ENCODE measurements around the gene DLX2.

DLX2 gene

GRCh38 chr2:172085460-172086159 lies 17.1 kb downstream of the DLX2 start, which contains the start of gene DLX1:
Gene DLX1, plus strand, starts transcription at chr2:172085507. Its CDS starts 171 bp downstream, at chr2:172085678.
- no peaks in the 10 kb centered on the region for H3K9me3 ChIP-seq (ENCODE audit: control insufficient read depth, insufficient read depth, low read length)
- H3K9ac ChIP-seq (ENCODE audit: low read depth, low read length), result peak within 1 kb of the TSS; percentile 54; the same call in 1 of the 2 replicates
- no peaks in the 10 kb centered on the region for H3K36me3 ChIP-seq (ENCODE audit: insufficient read depth, low read length)
- peaks cover 12% of the 10 kb centered on the region for H3K4me1 ChIP-seq (ENCODE audit: insufficient read depth, low read length)

DNA sequence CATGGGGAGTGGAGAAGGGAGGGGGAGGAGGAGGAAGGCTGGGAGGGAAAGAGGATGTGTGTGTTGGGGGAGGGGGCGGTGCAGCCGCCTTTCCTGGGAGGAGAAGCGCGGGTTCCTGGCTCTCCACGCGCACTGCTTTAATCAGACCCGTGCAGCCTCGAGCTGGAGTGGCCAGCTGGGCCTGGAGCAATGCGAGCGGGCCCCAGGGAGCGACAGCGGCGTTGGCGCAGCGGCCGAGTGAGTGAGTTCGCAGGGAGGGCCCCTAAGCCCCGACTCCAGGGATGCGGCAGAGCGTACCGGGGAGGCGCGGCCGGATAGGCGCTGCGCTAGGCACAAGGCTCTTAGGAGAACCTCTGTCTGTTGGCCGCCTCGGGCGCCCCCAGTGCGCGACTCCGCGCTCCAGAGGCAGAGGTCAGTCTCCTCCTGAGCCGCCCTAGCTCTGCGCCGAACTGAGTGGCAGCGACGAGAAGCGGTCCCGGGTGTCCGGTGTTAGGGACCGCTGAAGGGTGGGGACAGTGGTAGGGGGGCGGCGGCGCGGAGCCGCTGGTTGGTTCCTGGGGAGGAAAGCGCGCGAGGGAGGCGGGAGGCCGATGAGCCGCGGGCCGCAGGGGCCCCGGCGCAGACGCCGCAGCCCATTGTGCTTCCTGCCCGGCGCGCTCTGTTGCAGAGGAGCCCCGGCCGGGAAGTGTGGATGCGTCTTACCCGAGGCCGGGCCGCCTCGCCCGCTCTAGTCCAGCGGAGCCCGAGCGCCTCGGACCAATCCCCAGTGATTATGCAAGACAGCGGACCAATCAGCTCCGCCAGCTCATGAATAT lies 17.8 kb downstream of the DLX2 start:
- H3K4me1 ChIP-seq (ENCODE audit: insufficient read depth, low read length), result peaks cover 12% of the 10 kb centered on the region
- no peaks in the 10 kb centered on the region for H3K9me3 ChIP-seq (ENCODE audit: control insufficient read depth, insufficient read depth, low read length)
- H3K9ac ChIP-seq (ENCODE audit: low read depth, low read length), result peak overlapping the region; percentile 54; the same call in 1 of the 2 replicates
- no peaks in the 10 kb centered on the region for H3K36me3 ChIP-seq (ENCODE audit: insufficient read depth, low read length)

DNA sequence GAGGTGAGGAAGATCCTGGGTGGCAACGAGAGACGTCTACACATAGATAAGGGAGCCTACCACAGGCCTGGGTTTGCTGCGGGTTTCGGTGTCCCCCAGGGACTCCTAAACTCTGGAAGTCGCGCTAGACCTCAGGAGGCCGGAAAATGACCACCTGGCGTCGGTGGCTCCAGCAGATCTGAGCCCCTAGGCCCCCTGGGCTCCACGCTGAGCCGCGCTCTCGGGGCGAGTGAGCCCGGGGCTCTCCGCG lies 18.4 kb downstream of the DLX2 start:
- Histone ChIP-seq H3K9ac (ENCODE audit: low read depth, low read length) (peak overlapping the region; percentile 54; the same call in 1 of the 2 replicates), H3K4me1 (ENCODE audit: insufficient read depth, low read length) (peaks cover 11% of the 10 kb centered on the region), H3K9me3 (ENCODE audit: control insufficient read depth, insufficient read depth, low read length) (no peaks in the 10 kb centered on the region), H3K36me3 (ENCODE audit: insufficient read depth, low read length) (no peaks in the 10 kb centered on the region)

GRCh38 chr2:172083628-172084394 lies 18.9 kb downstream of the DLX2 start:
- H3K9me3 ChIP-seq (ENCODE audit: control insufficient read depth, insufficient read depth, low read length), result no peaks in the 10 kb centered on the region
- peak overlapping the region; percentile 54; the same call in 1 of the 2 replicates for H3K9ac ChIP-seq (ENCODE audit: low read depth, low read length)
- H3K4me1 ChIP-seq (ENCODE audit: insufficient read depth, low read length), result peaks cover 7% of the 10 kb centered on the region
- H3K36me3 ChIP-seq (ENCODE audit: insufficient read depth, low read length), result no peaks in the 10 kb centered on the region

DNA sequence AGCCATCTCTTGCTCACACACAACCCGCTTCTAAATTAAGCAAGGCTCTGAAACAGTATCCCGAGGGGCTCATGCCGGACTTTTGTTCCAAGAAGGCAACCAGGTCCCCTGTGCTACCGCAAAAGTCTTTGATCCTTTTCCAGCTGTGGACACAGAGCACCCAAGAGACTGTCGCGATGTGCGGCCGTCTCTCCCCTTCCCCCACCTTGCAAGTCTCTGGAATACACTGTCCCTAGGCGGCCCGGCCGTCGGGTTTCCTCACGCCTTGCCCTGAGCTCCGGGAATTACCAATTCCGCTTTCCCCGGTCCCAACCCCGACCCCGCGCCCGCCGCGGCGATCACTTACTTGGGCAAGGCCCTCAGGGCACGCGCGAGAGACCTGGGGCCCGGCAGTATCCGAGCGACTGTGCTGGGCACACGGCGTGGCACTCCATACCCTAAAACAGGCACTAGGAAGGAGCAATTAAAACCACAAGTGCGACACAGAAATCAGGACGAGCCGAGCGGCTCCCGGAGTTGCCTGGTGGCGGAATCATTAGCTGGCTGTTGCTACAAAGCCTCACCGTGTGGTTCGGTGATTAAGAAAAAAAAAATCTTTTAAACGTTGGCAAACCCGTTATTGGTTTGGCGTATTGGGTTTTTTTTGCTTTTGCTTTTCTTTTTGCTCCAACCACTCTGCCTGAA lies 19.6 kb downstream of the DLX2 start:
- Histone ChIP-seq H3K36me3 (ENCODE audit: insufficient read depth, low read length) (no peaks in the 10 kb centered on the region), H3K9me3 (ENCODE audit: control insufficient read depth, insufficient read depth, low read length) (no peaks in the 10 kb centered on the region), H3K4me1 (ENCODE audit: insufficient read depth, low read length) (peaks cover 7% of the 10 kb centered on the region), H3K9ac (ENCODE audit: low read depth, low read length) (no peak overlapping the region; the same call in 1 of the 2 replicates)

DNA sequence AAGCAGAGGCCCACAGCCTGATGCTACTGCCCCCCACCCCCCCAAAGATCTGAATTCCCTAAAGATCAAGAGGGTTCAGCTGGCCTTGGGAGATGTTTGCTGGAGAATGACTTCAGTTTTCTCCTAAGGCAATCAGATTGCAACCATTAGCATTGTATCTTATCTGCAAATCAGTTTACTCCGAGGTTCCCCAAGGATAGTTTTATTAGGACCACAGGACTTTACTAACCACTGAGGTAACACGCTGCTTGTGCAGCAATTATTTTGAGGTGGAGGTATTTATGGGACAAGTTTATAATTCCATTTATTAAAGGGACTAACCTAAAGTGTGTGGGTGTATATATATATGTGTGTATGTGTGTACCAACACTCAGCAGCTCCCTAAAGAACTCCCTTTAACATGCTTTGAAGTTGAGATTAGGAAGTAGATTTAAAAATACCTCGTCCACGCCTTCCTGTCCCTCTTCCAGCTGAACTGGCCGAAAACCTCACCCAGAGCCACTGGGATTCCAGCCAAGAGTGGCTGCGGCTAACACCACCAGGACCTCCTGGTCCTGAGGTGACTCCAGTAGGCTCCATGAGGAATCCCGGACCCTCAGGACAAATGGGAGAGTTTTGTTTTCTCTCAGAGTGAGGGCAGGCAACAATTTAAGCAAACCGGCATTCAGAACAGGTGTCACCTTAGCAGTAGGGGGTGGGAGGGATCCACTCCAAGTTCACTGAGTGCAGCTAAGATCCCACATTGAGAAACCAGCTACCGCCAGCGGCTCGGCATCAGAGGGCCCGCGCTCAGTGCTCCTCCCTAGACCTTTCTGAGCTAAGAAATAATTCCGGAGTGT lies 20.4 kb downstream of the DLX2 start:
- no peaks in the 10 kb centered on the region for H3K9me3 ChIP-seq (ENCODE audit: control insufficient read depth, insufficient read depth, low read length)
- no peak overlapping the region for H3K9ac ChIP-seq (ENCODE audit: low read depth, low read length)
- no peaks in the 10 kb centered on the region for H3K36me3 ChIP-seq (ENCODE audit: insufficient read depth, low read length)
- peaks cover 7% of the 10 kb centered on the region for H3K4me1 ChIP-seq (ENCODE audit: insufficient read depth, low read length)

- Histone ChIP-seq H3K9ac (ENCODE audit: low read depth, low read length) (no peak overlapping the region), H3K36me3 (ENCODE audit: insufficient read depth, low read length) (no peaks in the 10 kb centered on the region), H3K4me1 (ENCODE audit: insufficient read depth, low read length) (peaks cover 7% of the 10 kb centered on the region), H3K9me3 (ENCODE audit: control insufficient read depth, insufficient read depth, low read length) (no peaks in the 10 kb centered on the region)
These were observed 21.3 kb downstream of the DLX2 start for GRCh38 chr2:172081221-172082022.

GRCh38 chr2:172080641-172081220 lies 22.0 kb downstream of the DLX2 start:
- Histone ChIP-seq H3K4me1 (ENCODE audit: insufficient read depth, low read length) (peaks cover 7% of the 10 kb centered on the region), H3K36me3 (ENCODE audit: insufficient read depth, low read length) (no peaks in the 10 kb centered on the region), H3K9ac (ENCODE audit: low read depth, low read length) (no peak overlapping the region), H3K9me3 (ENCODE audit: control insufficient read depth, insufficient read depth, low read length) (no peaks in the 10 kb centered on the region)

DNA sequence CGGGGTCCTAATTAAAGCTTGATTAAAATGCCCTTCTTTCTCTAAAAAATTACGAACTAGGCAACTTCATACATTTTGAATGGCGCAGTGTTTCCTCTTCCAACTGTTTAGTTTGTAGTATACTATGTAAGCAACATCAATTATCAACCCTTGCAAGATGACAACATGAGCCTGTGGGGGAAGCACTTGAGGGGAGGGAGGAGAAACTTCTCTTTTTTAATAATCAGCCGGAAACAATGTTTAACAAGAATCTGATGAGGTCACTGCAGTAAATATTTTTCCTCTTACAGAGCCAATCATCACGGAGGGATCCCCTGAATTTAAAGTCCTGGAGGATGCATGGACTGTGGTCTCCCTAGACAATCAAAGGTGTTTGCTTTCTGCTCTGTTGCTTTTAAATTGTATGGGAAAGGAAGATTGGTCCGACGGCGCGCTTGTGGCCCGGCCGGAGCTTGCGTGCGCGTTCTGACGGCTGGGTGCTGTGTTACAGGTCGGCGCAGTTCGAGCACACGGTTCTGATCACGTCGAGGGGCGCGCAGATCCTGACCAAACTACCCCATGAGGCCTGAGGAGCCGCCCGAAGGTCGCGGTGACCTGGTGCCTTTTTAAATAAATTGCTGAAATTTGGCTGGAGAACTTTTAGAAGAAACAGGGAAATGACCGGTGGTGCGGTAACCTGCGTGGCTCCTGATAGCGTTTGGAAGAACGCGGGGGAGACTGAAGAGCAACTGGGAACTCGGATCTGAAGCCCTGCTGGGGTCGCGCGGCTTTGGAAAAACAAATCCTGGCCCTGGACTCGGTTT lies 22.7 kb downstream of the DLX2 start:
- Histone ChIP-seq H3K9ac (ENCODE audit: low read depth, low read length) (no peak overlapping the region), H3K36me3 (ENCODE audit: insufficient read depth, low read length) (no peaks in the 10 kb centered on the region), H3K4me1 (ENCODE audit: insufficient read depth, low read length) (peaks cover 7% of the 10 kb centered on the region), H3K9me3 (ENCODE audit: control insufficient read depth, insufficient read depth, low read length) (no peaks in the 10 kb centered on the region)

DNA sequence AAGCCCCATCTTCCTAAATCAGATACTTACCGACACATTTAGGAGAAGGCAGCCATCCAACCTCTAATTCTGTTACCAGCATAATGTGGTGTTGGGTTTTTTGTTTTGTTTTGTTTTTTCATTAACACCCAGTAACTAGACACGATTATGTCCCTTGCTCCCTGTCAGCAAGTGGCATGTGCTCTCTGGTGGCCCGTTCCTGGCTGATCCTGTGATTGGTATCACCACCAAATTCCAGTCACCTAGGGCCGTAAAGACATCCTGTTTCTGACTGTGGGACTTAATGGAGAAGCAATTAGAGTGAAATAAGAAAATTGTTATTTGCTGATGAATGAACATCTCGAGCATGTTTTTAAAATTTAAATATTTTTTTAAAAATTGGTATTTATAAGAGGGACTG lies 23.3 kb downstream of the DLX2 start:
- Histone ChIP-seq H3K36me3 (ENCODE audit: insufficient read depth, low read length) (no peaks in the 10 kb centered on the region), H3K9ac (ENCODE audit: low read depth, low read length) (no peak overlapping the region), H3K9me3 (ENCODE audit: control insufficient read depth, insufficient read depth, low read length) (no peaks in the 10 kb centered on the region), H3K4me1 (ENCODE audit: insufficient read depth, low read length) (peaks cover 7% of the 10 kb centered on the region)

DNA sequence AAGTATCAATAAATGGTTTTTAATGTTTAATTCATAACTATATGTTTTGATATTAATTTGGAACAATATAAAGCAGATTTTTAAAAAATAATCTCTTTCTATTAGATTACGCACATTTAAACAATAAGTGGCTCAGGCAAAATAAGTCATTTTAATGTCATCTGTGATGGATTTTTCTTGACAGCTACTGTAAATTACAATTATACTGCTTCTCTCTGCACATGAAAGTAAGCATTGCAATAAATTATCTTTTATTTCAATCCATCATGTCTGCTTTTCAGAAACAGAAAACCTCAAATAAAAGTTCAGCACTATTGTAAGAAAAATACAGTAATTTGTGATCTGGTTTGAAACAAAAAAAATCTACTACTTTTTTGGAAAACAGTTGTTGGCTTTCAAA lies 28.4 kb downstream of the DLX2 start:
- no peaks in the 10 kb centered on the region for H3K4me1 ChIP-seq (ENCODE audit: insufficient read depth, low read length)
- H3K36me3 ChIP-seq (ENCODE audit: insufficient read depth, low read length), result no peaks in the 10 kb centered on the region
- no peak overlapping the region for H3K9ac ChIP-seq (ENCODE audit: low read depth, low read length)
- no peaks in the 10 kb centered on the region for H3K9me3 ChIP-seq (ENCODE audit: control insufficient read depth, insufficient read depth, low read length)

DNA sequence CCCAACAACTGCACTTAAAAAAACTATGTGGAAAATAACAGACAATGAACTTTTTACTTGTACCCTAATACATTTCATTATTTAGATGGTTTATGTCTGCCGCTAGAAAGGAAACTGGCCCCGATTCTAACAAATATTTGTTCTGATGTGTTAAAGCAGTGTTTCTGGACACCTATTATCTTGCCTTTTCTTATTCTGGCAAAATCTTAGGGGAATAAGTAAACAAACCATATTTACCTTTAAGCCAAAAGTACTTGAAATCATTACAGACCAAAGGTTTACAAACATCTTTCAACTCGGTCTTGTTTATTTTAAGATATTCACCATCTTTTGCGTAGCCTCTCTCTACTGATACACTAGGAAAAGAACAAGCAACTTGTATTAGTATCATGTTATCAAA lies 29.2 kb downstream of the DLX2 start:
- Histone ChIP-seq H3K9me3 (ENCODE audit: control insufficient read depth, insufficient read depth, low read length) (no peaks in the 10 kb centered on the region), H3K9ac (ENCODE audit: low read depth, low read length) (no peak overlapping the region), H3K36me3 (ENCODE audit: insufficient read depth, low read length) (no peaks in the 10 kb centered on the region), H3K4me1 (ENCODE audit: insufficient read depth, low read length) (no peaks in the 10 kb centered on the region)

All from ES-I3 (cell line).